Upper lobe of left lung (tissue), 6 donors: Measurements from ENCODE around the gene CTSL. TPM values are rescaled to one million over a fixed set of nuclear protein-coding genes. Genes with fewer than 3 reads are reported as not detected.

Source experiments
- ATAC-seq, 2 donors: fragments of 200-7000 bp; cut with Tn5 transposase; one replicate each; pipeline ENCODE4 v1.9.1; 2022; ENCODE audit warnings: mild to moderate bottlenecking in 2 of 2, moderate library complexity in 2 of 2; ENCODE audit not compliant: low FRiP score in 2 of 2
- DNase-seq, 2 donors: peaks; one replicate each; pipeline ENCODE4 v3.0.0-alpha.2; 2019 to 2020
- H3K27ac ChIP-seq, 4 donors: fragments of 200-600 bp; sonication (generic); one replicate each; pipeline ENCODE4 v1.5.1; 2016 to 2019
- H3K27me3 ChIP-seq, 4 donors: fragments of 200-600 bp; sonication (generic); one replicate each; pipeline ENCODE4 v1.5.1; 2017 to 2019
- H3K36me3 ChIP-seq, 4 donors: fragments of 200-600 bp; sonication (generic); one replicate each; pipeline ENCODE4 v1.5.1; 2016 to 2019
- H3K4me1 ChIP-seq, 4 donors: fragments of 200-600 bp; sonication (generic); one replicate each; pipeline ENCODE4 v1.5.1; 2018 to 2019
- H3K4me3 ChIP-seq, 4 donors: fragments of 200-600 bp; sonication (generic); one replicate each; pipeline ENCODE4 v1.5.1; 2017 to 2019; ENCODE audit warnings: mild to moderate bottlenecking in 2 of 4, moderate library complexity in 1 of 4
- H3K9me3 ChIP-seq, 4 donors: fragments of 200-600 bp; sonication (generic); one replicate each; pipeline ENCODE4 v1.5.1; 2018 to 2019
- EP300 ChIP-seq, 4 donors: sonication (generic); formaldehyde crosslinking; IDR thresholded peaks; one replicate each; pipeline ENCODE4 v1.5.1; 2017; ENCODE audit warnings: antibody characterized with exemption in 4 of 4, control low read depth in 2 of 4
- POLR2A ChIP-seq, 4 donors: fragments of 450-650 bp; IDR thresholded peaks; one replicate each; pipeline ENCODE4 v1.5.1; 2016 to 2017; ENCODE audit warnings: antibody characterized with exemption in 4 of 4, mild to moderate bottlenecking in 2 of 4
- POLR2AphosphoS5 ChIP-seq, 2 donors: sonication (generic); formaldehyde crosslinking; IDR thresholded peaks; one replicate each; pipeline ENCODE4 v1.5.1; 2017; ENCODE audit warnings: antibody characterized with exemption in 2 of 2
- WGBS, 2 donors: methylation state at CpG; one replicate each; pipeline ENCODE4 v1.1.5; 2017 to 2018; 5-methylcytosine and 5-hydroxymethylcytosine counted together
- total RNA-seq, 6 donors: library from RNA; depleted of rRNA in 4 of 6; stranded (reverse); fragments of >200 nt in 4 of 6; gene quantifications; one replicate each; pipeline versions ENCODE4 v1.1.0 to v1.2.1, GENCODE V29; 2016 to 2021
- TF ChIP-seq, protein P1 (sequence below), 6 experiments: fragments of 450-650 bp in 4 of 6; fragments of 200-600 bp in 2 of 6; sonication (generic) in 2 of 6; IDR thresholded peaks; one replicate each; pipeline ENCODE4 v1.5.1; 2016 to 2019; ENCODE audit warnings: antibody characterized with exemption in 6 of 6
- donor health status: DM: no; HTN: no; CAD: no; lungs with moderate emphysema.
- donor health status: DM: no; HTN: yes; CAD: no; lungs with severe emphysema.

The CTSL gene
- total RNA-seq, 6 donors from 2014 or later, result 71.4 to 198 (median 144) TPM

DNA sequence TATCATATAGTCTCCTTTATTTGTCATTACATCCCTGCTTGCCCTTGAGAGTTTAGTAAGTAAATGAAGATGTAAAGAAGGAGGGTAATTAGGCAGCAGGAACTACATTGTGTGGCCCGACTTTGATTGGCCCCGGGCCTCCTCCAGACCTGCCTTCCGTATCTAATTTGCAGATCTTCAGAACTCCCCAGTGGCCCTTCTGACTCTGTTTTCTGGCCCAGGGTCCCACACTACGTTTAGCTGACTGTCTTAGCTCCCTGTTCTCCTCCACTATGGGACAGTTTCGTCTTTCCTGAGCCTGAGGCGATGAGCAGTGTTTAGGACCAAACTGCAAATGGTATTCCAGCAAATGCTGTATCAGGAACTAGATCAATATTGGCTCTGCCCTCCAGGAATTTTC is 21.6 kb upstream of the CTSL start:
- 75 to 81% methylated on average over 6 of the region's 6 CpGs for WGBS, 2 donors
- no peak overlapping the region for H3K27ac ChIP-seq
- no peak overlapping the region for H3K4me3 ChIP-seq
- H3K4me1 ChIP-seq, result no peaks in the 10 kb centered on the region
- H3K36me3 ChIP-seq, result peaks cover 8 to 56% (median 28%) of the 10 kb centered on the region in 4 donors
- DNase-seq (no peak), ATAC-seq (no peak)
- no peaks in the 10 kb centered on the region for H3K27me3 ChIP-seq
- H3K9me3 ChIP-seq, result no peaks in the 10 kb centered on the region
- TF ChIP-seq, protein P1, sequence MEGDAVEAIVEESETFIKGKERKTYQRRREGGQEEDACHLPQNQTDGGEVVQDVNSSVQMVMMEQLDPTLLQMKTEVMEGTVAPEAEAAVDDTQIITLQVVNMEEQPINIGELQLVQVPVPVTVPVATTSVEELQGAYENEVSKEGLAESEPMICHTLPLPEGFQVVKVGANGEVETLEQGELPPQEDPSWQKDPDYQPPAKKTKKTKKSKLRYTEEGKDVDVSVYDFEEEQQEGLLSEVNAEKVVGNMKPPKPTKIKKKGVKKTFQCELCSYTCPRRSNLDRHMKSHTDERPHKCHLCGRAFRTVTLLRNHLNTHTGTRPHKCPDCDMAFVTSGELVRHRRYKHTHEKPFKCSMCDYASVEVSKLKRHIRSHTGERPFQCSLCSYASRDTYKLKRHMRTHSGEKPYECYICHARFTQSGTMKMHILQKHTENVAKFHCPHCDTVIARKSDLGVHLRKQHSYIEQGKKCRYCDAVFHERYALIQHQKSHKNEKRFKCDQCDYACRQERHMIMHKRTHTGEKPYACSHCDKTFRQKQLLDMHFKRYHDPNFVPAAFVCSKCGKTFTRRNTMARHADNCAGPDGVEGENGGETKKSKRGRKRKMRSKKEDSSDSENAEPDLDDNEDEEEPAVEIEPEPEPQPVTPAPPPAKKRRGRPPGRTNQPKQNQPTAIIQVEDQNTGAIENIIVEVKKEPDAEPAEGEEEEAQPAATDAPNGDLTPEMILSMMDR (IDR thresholded peaks at IDR 0.05), result no peak
- TF ChIP-seq EP300 (IDR thresholded peaks at IDR 0.05), result no peak
- no peak for TF ChIP-seq POLR2AphosphoS5 (IDR thresholded peaks at IDR 0.05)
- TF ChIP-seq POLR2A (IDR thresholded peaks at IDR 0.05), result no peak

DNA sequence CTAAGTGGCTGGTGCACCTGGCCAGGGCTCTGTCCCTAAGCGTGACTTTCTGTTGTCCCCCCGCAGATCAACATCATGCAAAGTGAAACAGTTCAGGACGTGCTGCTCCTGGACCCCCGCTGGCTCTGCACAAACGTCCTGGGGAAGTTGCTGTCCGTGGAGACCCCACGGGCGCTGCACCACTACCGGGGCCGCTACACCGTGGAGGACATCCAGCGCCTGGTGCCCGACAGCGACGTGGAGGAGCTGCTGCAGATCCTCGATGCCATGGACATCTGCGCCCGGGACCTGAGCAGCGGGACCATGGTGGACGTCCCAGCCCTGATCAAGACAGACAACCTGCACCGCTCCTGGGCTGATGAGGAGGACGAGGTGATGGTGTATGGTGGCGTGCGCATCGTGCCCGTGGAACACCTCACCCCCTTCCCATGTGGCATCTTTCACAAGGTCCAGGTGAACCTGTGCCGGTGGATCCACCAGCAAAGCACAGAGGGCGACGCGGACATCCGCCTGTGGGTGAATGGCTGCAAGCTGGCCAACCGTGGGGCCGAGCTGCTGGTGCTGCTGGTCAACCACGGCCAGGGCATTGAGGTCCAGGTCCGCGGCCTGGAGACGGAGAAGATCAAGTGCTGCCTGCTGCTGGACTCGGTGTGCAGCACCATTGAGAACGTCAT is 19.7 kb upstream of the CTSL start:
- H3K27ac ChIP-seq, result no peak overlapping the region
- H3K36me3 ChIP-seq, result peaks cover 8 to 44% (median 26%) of the 10 kb centered on the region in 4 donors
- no peaks in the 10 kb centered on the region for H3K27me3 ChIP-seq
- H3K4me3 ChIP-seq, result no peak overlapping the region
- peak in 1 of 2 donors; percentile 78 for DNase-seq
- no peak for TF ChIP-seq POLR2AphosphoS5 (IDR thresholded peaks at IDR 0.05)
- TF ChIP-seq, protein P1 (IDR thresholded peaks at IDR 0.05), result no peak
- no peak for TF ChIP-seq POLR2A (IDR thresholded peaks at IDR 0.05)
- TF ChIP-seq EP300 (IDR thresholded peaks at IDR 0.05), result no peak
- H3K9me3 ChIP-seq, result no peaks in the 10 kb centered on the region
- WGBS, 2 donors, result 94 to 95% methylated on average over 24 to 38 of the region's 39 CpGs
- ATAC-seq, result no peak
- H3K4me1 ChIP-seq, result no peaks in the 10 kb centered on the region

DNA sequence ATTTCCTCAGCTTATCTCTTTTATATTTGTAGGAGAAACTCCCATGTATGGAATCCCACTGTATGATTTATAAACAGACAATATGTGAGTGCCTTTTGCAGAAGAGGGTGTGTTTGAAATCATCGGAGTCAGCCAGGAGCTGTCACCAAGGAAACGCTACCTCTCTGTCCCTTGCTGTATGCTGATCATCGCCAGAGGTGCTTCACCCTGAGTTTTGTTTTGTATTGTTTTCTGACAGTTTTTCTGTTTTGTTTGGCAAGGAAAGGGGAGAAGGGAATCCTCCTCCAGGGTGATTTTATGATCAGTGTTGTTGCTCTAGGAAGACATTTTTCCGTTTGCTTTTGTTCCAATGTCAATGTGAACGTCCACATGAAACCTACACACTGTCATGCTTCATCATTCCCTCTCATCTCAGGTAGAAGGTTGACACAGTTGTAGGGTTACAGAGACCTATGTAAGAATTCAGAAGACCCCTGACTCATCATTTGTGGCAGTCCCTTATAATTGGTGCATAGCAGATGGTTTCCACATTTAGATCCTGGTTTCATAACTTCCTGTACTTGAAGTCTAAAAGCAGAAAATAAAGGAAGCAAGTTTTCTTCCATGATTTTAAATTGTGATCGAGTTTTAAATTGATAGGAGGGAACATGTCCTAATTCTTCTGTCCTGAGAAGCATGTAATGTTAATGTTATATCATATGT is 18.0 kb upstream of the CTSL start:
- ATAC-seq (no peak), DNase-seq (no peak)
- H3K36me3 ChIP-seq, result peaks cover 8 to 34% (median 21%) of the 10 kb centered on the region in 4 donors
- H3K4me1 ChIP-seq, result peaks cover 0 to 10% (median 5%) of the 10 kb centered on the region in 4 donors
- H3K9me3 ChIP-seq, result no peaks in the 10 kb centered on the region
- no peak overlapping the region for H3K27ac ChIP-seq
- H3K27me3 ChIP-seq, result no peaks in the 10 kb centered on the region
- WGBS, 2 donors, result 71 to 74% methylated on average over 6 of the region's 6 CpGs
- H3K4me3 ChIP-seq, result no peak overlapping the region
- TF ChIP-seq POLR2AphosphoS5 (IDR thresholded peaks at IDR 0.05) (no peak), EP300 (IDR thresholded peaks at IDR 0.05) (no peak), POLR2A (IDR thresholded peaks at IDR 0.05) (no peak)
- TF ChIP-seq, protein P1 (IDR thresholded peaks at IDR 0.05), result no peak

DNA sequence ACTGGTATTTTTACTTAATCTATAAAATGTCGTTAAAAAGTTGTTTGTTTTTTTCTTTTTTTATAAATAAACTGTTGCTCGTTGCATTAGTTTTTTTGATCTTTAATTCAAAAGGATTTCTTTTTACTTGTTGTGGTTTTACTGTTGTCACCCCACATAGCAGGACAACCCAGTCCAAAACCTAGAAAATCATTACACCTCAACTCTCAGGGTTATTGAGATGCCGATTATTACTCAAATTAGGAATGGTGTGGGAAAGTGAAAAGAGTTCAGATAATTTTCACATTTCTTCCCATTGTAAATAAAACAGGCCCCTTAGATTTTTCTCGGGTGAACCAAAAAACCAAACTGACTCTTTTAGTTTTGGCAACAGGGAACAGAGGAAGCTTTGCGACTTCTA is 17.4 kb upstream of the CTSL start:
- DNase-seq (no peak), ATAC-seq (no peak)
- no peaks in the 10 kb centered on the region for H3K9me3 ChIP-seq
- H3K4me1 ChIP-seq, result peaks cover 0 to 10% (median 5%) of the 10 kb centered on the region in 4 donors
- H3K4me3 ChIP-seq, result no peak overlapping the region
- H3K36me3 ChIP-seq, result peaks cover 8 to 28% (median 16%) of the 10 kb centered on the region in 4 donors
- TF ChIP-seq POLR2AphosphoS5 (IDR thresholded peaks at IDR 0.05) (no peak), EP300 (IDR thresholded peaks at IDR 0.05) (no peak), POLR2A (IDR thresholded peaks at IDR 0.05) (no peak)
- TF ChIP-seq, protein P1 (IDR thresholded peaks at IDR 0.05), result no peak
- 71 to 84% methylated on average over 5 of the region's 5 CpGs for WGBS, 2 donors
- no peak overlapping the region for H3K27ac ChIP-seq
- H3K27me3 ChIP-seq, result no peaks in the 10 kb centered on the region
